Endothelial cell of umbilical vein (primary cell): ENCODE results near the gene XPO5. TPM values are rescaled to one million over a fixed set of nuclear protein-coding genes. Genes with fewer than 3 reads are reported as not detected.
A peak's percentile ranks its signal among the peaks of the same experiment; 100 is the strongest.

ENCODE experiments used
- BruUV-seq: library from RNA; stranded (reverse); fragments of 400-500 nt; replicated peaks from 2 replicates; lab custom pipeline; 2021; lab: Mats Ljungman, UMichigan
- CTCF ChIA-PET: fragments of 300-600, 350-600 bp; sonication (Branson Sonifier 250); formaldehyde crosslinking; loops from one replicate; lab custom pipeline; 2021; ENCODE audit warnings: antibody characterized with exemption, inconsistent platforms; lab: Charles Lee
- POLR2A ChIA-PET: fragments of 300-600, 350-600 bp; sonication (Branson Sonifier 250); formaldehyde crosslinking; loops from one replicate; lab custom pipeline; 2021; ENCODE audit warnings: antibody characterized with exemption, inconsistent platforms; lab: Charles Lee
- DNase-seq: peaks from one replicate; pipeline ENCODE4 v3.0.0-alpha.2; 2011; ENCODE audit warnings: low read depth, low spot score
- FAIRE-seq: peaks from 2 replicates; lab custom pipeline; 2011; peaks lifted over from hg19 to GRCh38; lab: Jason Lieb, UNC
- H2AFZ ChIP-seq: 2 replicates; pipeline ENCODE4 v1.6.0; 2012; ENCODE audit warnings: low read depth, low read length, control low read depth, inconsistent platforms
- H3K27ac ChIP-seq: 2 replicates; pipeline ENCODE4 v1.5.1; 2011; ENCODE audit warnings: low read depth, mild to moderate bottlenecking, control low read depth, low read length, moderate library complexity; ENCODE audit not compliant: insufficient read depth
- H3K27me3 ChIP-seq, 2 experiments: 2 replicates each; pipeline versions ENCODE4 v1.6.0 to v1.6.1; 2011; ENCODE audit warnings: low read length in 2 of 2, mixed read lengths in 1 of 2; ENCODE audit not compliant: control insufficient read depth in 2 of 2, insufficient read depth in 2 of 2
- H3K36me3 ChIP-seq, 2 experiments: 2 replicates in 1 of 2; 3 replicates in 1 of 2; pipeline ENCODE4 v1.5.1; 2011; ENCODE audit warnings: low read length in 2 of 2, mild to moderate bottlenecking in 1 of 2, moderate library complexity in 1 of 2; ENCODE audit not compliant: control insufficient read depth in 2 of 2, insufficient read depth in 2 of 2; ENCODE audit errors: extremely low read depth in 1 of 2
- H3K4me1 ChIP-seq: 3 replicates; pipeline ENCODE4 v1.5.1; 2011; ENCODE audit warnings: mild to moderate bottlenecking, low read length; ENCODE audit not compliant: control insufficient read depth, insufficient read depth; ENCODE audit errors: extremely low read depth
- H3K4me2 ChIP-seq: 2 replicates; pipeline ENCODE4 v1.6.1; 2011; ENCODE audit warnings: low read length, control low read depth, mixed read lengths; ENCODE audit not compliant: insufficient read depth
- H3K4me3 ChIP-seq, 3 experiments: fragments of 200-600 bp in 1 of 3; sonication (generic), shearing (Covaris generic) in 1 of 3; replicated peaks in 1 of 3; 2 replicates each; pipeline ENCODE4 v1.5.1; 2011 to 2016; ENCODE audit warnings: control low read depth in 3 of 3, low read length in 3 of 3, mild to moderate bottlenecking in 2 of 3, inconsistent platforms in 1 of 3, low read depth in 1 of 3, moderate library complexity in 1 of 3; ENCODE audit not compliant: insufficient read depth in 1 of 3
- H3K79me2 ChIP-seq: 2 replicates; pipeline ENCODE4 v1.6.0; 2012; ENCODE audit warnings: low read length, inconsistent platforms; ENCODE audit not compliant: control insufficient read depth, insufficient read depth
- H3K9ac ChIP-seq: replicated peaks from 2 replicates; pipeline ENCODE3; 2011; ENCODE audit warnings: low read length, control low read depth; ENCODE audit not compliant: insufficient read depth; ENCODE audit errors: extremely low read depth
- H3K9me1 ChIP-seq: replicated peaks from 3 replicates; pipeline ENCODE4 v1.6.0; 2011; ENCODE audit warnings: mild to moderate bottlenecking, low read length; ENCODE audit not compliant: control insufficient read depth, insufficient read depth; ENCODE audit errors: extremely low read depth
- H3K9me3 ChIP-seq: replicated peaks from 2 replicates; pipeline ENCODE4 v1.5.1; 2012; ENCODE audit warnings: low read length, inconsistent platforms; ENCODE audit not compliant: control insufficient read depth, insufficient read depth
- H4K20me1 ChIP-seq: replicated peaks from 2 replicates; pipeline ENCODE3; 2011; ENCODE audit warnings: mild to moderate bottlenecking, low read length; ENCODE audit not compliant: control insufficient read depth, insufficient read depth; ENCODE audit errors: extremely low read depth
- FOS ChIP-seq: IDR thresholded peaks from 2 replicates; pipeline ENCODE4 v1.6.1; 2011; ENCODE audit warnings: mild to moderate bottlenecking, low read length, moderate library complexity, borderline replicate concordance; ENCODE audit not compliant: insufficient read depth
- GATA2 ChIP-seq: IDR thresholded peaks from 2 replicates; pipeline ENCODE4 v1.7.0; 2011; ENCODE audit warnings: low read depth, mild to moderate bottlenecking, moderate library complexity, mixed read lengths, low read length; ENCODE audit not compliant: insufficient read length, insufficient read depth
- JUN ChIP-seq: IDR thresholded peaks from 2 replicates; pipeline ENCODE4 v1.6.1; 2011; ENCODE audit warnings: borderline replicate concordance, low read depth; ENCODE audit not compliant: insufficient read length, insufficient read depth
- MYC ChIP-seq: IDR thresholded peaks from one replicate; pipeline ENCODE4 v1.6.1; 2011; ENCODE audit warnings: mild to moderate bottlenecking, low read depth, low read length
- POLR2A ChIP-seq: IDR thresholded peaks from 2 replicates; pipeline ENCODE4 v1.6.1; 2012; ENCODE audit warnings: low read depth, mild to moderate bottlenecking, control low read depth, low read length
- POLR2AphosphoS5 ChIP-seq: IDR thresholded peaks from 2 replicates; pipeline ENCODE4 v1.6.1; 2012; ENCODE audit warnings: low read depth, mild to moderate bottlenecking, control low read depth, low read length, moderate library complexity; ENCODE audit not compliant: insufficient read depth
- dilution Hi-C: fragments of 300-500 bp; cut with MboI; formaldehyde crosslinking; loops from one replicate; pipeline ENCODE4 v1.15.0; 2019; ENCODE audit warnings: low sequenced_read_pairs; ENCODE audit not compliant: extremely low pct_ligation_motif_present
- intact Hi-C: fragments of 100-400 bp; cut with micrococcal nuclease; formaldehyde crosslinking; loops from one replicate; pipeline ENCODE4 v1.10.0; 2022
- polyA plus RNA-seq, 4 experiments: library from polyadenylated mRNA; depleted of rRNA in 3 of 4; stranded (reverse) in 3 of 4; unstranded in 1 of 4; fragments of >200 nt; gene quantifications; 2 replicates each; pipeline versions ENCODE4 v1.2.1 to v1.2.3, GENCODE V29; 2011 to 2012; ENCODE audit warnings: missing spikeins in 1 of 4
- total RNA-seq: library from RNA; stranded (reverse); gene quantifications from 2 replicates; pipeline ENCODE4 v1.2.3, GENCODE V29; 2021
- TF ChIP-seq, protein P1 (sequence below): IDR thresholded peaks from 2 replicates; pipeline ENCODE4 v1.6.1; 2011; ENCODE audit not compliant: insufficient read depth, insufficient read length
- TF ChIP-seq, protein P2 (sequence below), 2 donors: IDR thresholded peaks; 1 replicate in 1 of 2; 2 replicates in 1 of 2; pipeline ENCODE4 v1.5.1; 2011; ENCODE audit warnings: low read length in 2 of 2, mild to moderate bottlenecking in 2 of 2, moderate library complexity in 2 of 2, control low read depth in 1 of 2, inconsistent platforms in 1 of 2, low read depth in 1 of 2; ENCODE audit not compliant: insufficient read depth in 1 of 2; ENCODE audit errors: extremely low read depth in 1 of 2

Gene XPO5
- total and polyA plus RNA-seq, 2 donors (not counting 3 experiments of a cell fraction or from before 2014, with no cell fraction given) = 28.4 to 50.0 TPM

- Histone ChIP-seq H3K27ac (no peak overlapping the region), H3K27me3 (no peaks in the 10 kb centered on the region), H3K4me2 (peak overlapping the region; percentile 82), H3K4me1 (peaks cover 24% of the 10 kb centered on the region), H3K9me3 (no peaks in the 10 kb centered on the region), H3K4me3 (peak overlapping the region; percentile 14 to 89 (median 76)), H4K20me1 (no peaks in the 10 kb centered on the region), H3K9ac (peak overlapping the region; percentile 52), H2AFZ (peak overlapping the region; percentile 94), H3K36me3 (peaks cover 3 to 4% of the 10 kb centered on the region in 2 experiments), H3K79me2 (peaks cover 63% of the 10 kb centered on the region), H3K9me1 (no peaks in the 10 kb centered on the region)
- CTCF ChIA-PET = interaction anchor here (1.3 to 1.5 kb wide), 2 partner anchors 500 to 504 kb away, joined by 3 to 6 read pairs; no protein-coding TSS in a partner anchor
- TF ChIP-seq, protein P1, sequence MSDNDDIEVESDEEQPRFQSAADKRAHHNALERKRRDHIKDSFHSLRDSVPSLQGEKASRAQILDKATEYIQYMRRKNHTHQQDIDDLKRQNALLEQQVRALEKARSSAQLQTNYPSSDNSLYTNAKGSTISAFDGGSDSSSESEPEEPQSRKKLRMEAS = peak; percentile 59
- no peak for TF ChIP-seq POLR2AphosphoS5
- TF ChIP-seq GATA2 = no peak
- TF ChIP-seq MYC = peak; percentile 52
- POLR2A ChIA-PET = interaction anchor here (0.6 to 1.5 kb wide), 3 partner anchors 54 to 1787 kb away, joined by 3 to 4 read pairs (median 4); partner anchors contain the start of genes POLR1C and YIPF3
- FAIRE-seq = no peak
- intact Hi-C loops = loop anchor here (2.0 kb wide), 1 partner anchor 58 kb away; the partner anchor contains the start of genes POLR1C and YIPF3
- peak; percentile 53 for DNase-seq
- TSS peak; percentile 35 for BruUV-seq
- dilution Hi-C loops = no loop called here
Observed at GRCh38 chr6:43575105-43575771, 600 bp downstream of the XPO5 start.

DNA sequence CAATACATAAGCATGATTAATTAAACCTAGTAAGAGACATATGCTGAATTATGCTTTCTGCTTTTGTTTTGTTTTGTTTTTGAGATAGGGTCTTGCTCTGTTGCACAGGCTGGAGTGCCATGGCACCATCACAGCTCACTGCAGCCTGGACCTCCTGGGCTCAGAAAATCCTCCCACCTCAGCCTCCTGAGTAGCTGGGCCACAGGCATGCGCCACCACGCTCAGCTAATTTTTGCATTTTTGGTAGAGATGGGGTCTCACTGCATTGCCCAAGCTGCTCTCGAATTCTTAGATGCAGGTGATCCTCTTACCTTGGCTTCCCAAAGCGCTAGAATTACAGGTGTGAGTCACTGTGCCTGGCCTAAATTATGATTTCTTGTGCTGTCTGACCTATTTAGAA, 3.8 kb downstream of the XPO5 start:
- Histone ChIP-seq H3K79me2 (peaks cover 36% of the 10 kb centered on the region), H3K27me3 (no peaks in the 10 kb centered on the region), H3K36me3 (peaks cover 4 to 10% of the 10 kb centered on the region in 2 experiments), H2AFZ (no peak overlapping the region), H3K9ac (no peak overlapping the region), H3K9me3 (no peaks in the 10 kb centered on the region), H3K27ac (no peak overlapping the region), H3K4me3 (no peak overlapping the region), H3K9me1 (no peaks in the 10 kb centered on the region), H3K4me2 (no peak overlapping the region), H3K4me1 (peaks cover 6% of the 10 kb centered on the region), H4K20me1 (no peaks in the 10 kb centered on the region)
- intact Hi-C loops (no loop called here), dilution Hi-C loops (no loop called here)
- BruUV-seq = no TSS peak
- FAIRE-seq (no peak), DNase-seq (no peak)
- TF ChIP-seq MYC (no peak), JUN (no peak), FOS (no peak), POLR2AphosphoS5 (no peak), POLR2A (no peak), GATA2 (no peak)
- TF ChIP-seq, protein P1 = no peak
- TF ChIP-seq, protein P2, sequence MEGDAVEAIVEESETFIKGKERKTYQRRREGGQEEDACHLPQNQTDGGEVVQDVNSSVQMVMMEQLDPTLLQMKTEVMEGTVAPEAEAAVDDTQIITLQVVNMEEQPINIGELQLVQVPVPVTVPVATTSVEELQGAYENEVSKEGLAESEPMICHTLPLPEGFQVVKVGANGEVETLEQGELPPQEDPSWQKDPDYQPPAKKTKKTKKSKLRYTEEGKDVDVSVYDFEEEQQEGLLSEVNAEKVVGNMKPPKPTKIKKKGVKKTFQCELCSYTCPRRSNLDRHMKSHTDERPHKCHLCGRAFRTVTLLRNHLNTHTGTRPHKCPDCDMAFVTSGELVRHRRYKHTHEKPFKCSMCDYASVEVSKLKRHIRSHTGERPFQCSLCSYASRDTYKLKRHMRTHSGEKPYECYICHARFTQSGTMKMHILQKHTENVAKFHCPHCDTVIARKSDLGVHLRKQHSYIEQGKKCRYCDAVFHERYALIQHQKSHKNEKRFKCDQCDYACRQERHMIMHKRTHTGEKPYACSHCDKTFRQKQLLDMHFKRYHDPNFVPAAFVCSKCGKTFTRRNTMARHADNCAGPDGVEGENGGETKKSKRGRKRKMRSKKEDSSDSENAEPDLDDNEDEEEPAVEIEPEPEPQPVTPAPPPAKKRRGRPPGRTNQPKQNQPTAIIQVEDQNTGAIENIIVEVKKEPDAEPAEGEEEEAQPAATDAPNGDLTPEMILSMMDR (IDR thresholded peaks at IDR 0.05; ENCODE audit: extremely low read depth in 1 of 2, insufficient read depth in 1 of 2, low read depth in 1 of 2, low read length in 2 of 2) = no peak
- ChIA-PET CTCF (no interaction called here), POLR2A (no interaction called here)
